SU-DHL-6 (cell line): ENCODE data around the gene SLC48A1.

Experiments used
- CTCF ChIP-seq: fragments of 200-600 bp; sonication (generic); IDR thresholded peaks from one replicate; pipeline ENCODE4 v1.5.1; 2017; ENCODE audit warnings: antibody characterized with exemption, mild to moderate bottlenecking, low read length, moderate library complexity; ENCODE audit not compliant: insufficient read depth, poor library complexity, severe bottlenecking
- EZH2phosphoT487 ChIP-seq: fragments of 200-600 bp; sonication (generic), shearing (Covaris generic); conservative IDR thresholded peaks from 2 replicates; pipeline ENCODE4 v1.6.1; 2018; ENCODE audit warnings: mild to moderate bottlenecking, antibody characterized with exemption, low read length, moderate library complexity, mixed read lengths

- TF ChIP-seq CTCF (no peak), EZH2phosphoT487 (no peak)
Measured at GRCh38 chr12:47725091-47725772, 47.8 kb upstream of the SLC48A1 start, which contains the start of gene ENDOU.
